Adrenal gland (tissue), 12 donors: ENCODE results near the gene ZBED1. TPM values are rescaled to one million over a fixed set of nuclear protein-coding genes. Genes with fewer than 3 reads are reported as not detected.

Experiments used
- DNase-seq, 7 donors: peaks; one replicate each; pipeline ENCODE4 v3.0.0-alpha.2; 2019 to 2020
- H3K27ac ChIP-seq, 5 donors: fragments of 200-600 bp; sonication (generic) in 4 of 5; 1 replicate in 3 of 5; 2 replicates in 2 of 5; pipeline versions ENCODE4 v1.5.1 to v1.8.0; 2016 to 2020; ENCODE audit warnings: mild to moderate bottlenecking in 1 of 5
- H3K27me3 ChIP-seq: fragments of 200-600 bp; 2 replicates; pipeline ENCODE4 v1.8.0; 2021
- H3K36me3 ChIP-seq, 2 donors: fragments of 200-600 bp; replicated peaks in 1 of 2; 1 replicate in 1 of 2; 2 replicates in 1 of 2; pipeline versions ENCODE4 v1.5.1 to v1.8.0; 2018 to 2022
- H3K4me1 ChIP-seq, 2 donors: fragments of 200-600 bp; replicated peaks in 1 of 2; 1 replicate in 1 of 2; 2 replicates in 1 of 2; pipeline versions ENCODE4 v1.5.1 to v1.8.0; 2018 to 2021
- H3K4me3 ChIP-seq, 4 donors: fragments of 200-600 bp; sonication (generic) in 3 of 4; one replicate each; pipeline ENCODE4 v1.5.1; 2016 to 2018
- H3K9me3 ChIP-seq, 3 donors: fragments of 200-600 bp; sonication (generic) in 1 of 3; replicated peaks in 1 of 3; 1 replicate in 2 of 3; 2 replicates in 1 of 3; pipeline versions ENCODE4 v1.5.1 to v1.8.0; 2016 to 2021
- POLR2A ChIP-seq, 2 donors: fragments of 450-650 bp; IDR thresholded peaks; one replicate each; pipeline ENCODE4 v1.6.1; 2017; ENCODE audit warnings: antibody characterized with exemption in 2 of 2, mild to moderate bottlenecking in 2 of 2, moderate library complexity in 1 of 2
- WGBS, 4 donors: extraction: QIAGEN DNeasy Blood & Tissue Kit in 2 of 4; methylation state at CpG; one replicate each; pipeline versions ENCODE4 v1.1.5 to v1.1.7; 2013 to 2017; 5-methylcytosine and 5-hydroxymethylcytosine counted together
- intact Hi-C, 2 donors: fragments of 100-400 bp; cut with DNase I; formaldehyde crosslinking; loops; one replicate each; pipeline versions ENCODE4 v1.14.1 to v1.15.0; 2022 to 2023
- polyA plus RNA-seq, 3 donors: library from polyadenylated mRNA; stranded (reverse); fragments of 200-250 nt in 2 of 3; fragments of 350-450 nt in 1 of 3; fragmentation: Illumina TruSeq in 1 of 3; extraction: RNeasy Lipid Tissue Mini Kit (QIAGEN cat#74804) in 1 of 3; gene quantifications; one replicate each; pipeline ENCODE4 v1.2.3, GENCODE V29; 2013 to 2014
- total RNA-seq, 9 donors: library from RNA; depleted of rRNA in 4 of 9; stranded (reverse); fragments of >200 nt in 4 of 9; fragments of 120-200 nt in 1 of 9; fragmentation: NEBNext Ultra II Directional in 1 of 9; extraction: Animal tissue kit (Norgen Biotek cat#: 25700) in 1 of 9; gene quantifications; one replicate each; pipeline versions ENCODE4 v1.1.0 to v1.2.4, GENCODE V29; 2013 to 2023
- TF ChIP-seq, protein P1 (sequence below), 6 experiments: fragments of 450-650 bp in 4 of 6; fragments of 200-600 bp in 2 of 6; sonication (generic) in 1 of 6; IDR thresholded peaks; 1 replicate in 5 of 6; 2 replicates in 1 of 6; pipeline versions ENCODE4 v1.5.1 to v1.8.0; 2016 to 2021; ENCODE audit warnings: antibody characterized with exemption in 6 of 6, mild to moderate bottlenecking in 2 of 6, moderate library complexity in 1 of 6
- donor health status: healthy with polysubstance abuse.
- donor health status: Bipolar disorder and iron deficiency.
- donor health status: DM: yes; HTN: yes; CAD: no.
- donor health status: DM: no; HTN: no; CAD: no.
- donor health status: DM: no; HTN: no; CAD: no.
- donor health status: DM: yes; HTN: yes; CAD: no.

ZBED1 gene
- total and polyA plus RNA-seq, 12 donors: 10.7 to 70.5 (median 45.6) TPM

GRCh38 chrX:2547736-2548135 is 47.0 kb upstream of the ZBED1 start:
- WGBS, 4 donors: 17 to 82% (median 46%) methylated on average over 1 to 4 of the region's 4 CpGs
- no peaks in the 10 kb centered on the region for H3K36me3 ChIP-seq
- TF ChIP-seq, protein P1, sequence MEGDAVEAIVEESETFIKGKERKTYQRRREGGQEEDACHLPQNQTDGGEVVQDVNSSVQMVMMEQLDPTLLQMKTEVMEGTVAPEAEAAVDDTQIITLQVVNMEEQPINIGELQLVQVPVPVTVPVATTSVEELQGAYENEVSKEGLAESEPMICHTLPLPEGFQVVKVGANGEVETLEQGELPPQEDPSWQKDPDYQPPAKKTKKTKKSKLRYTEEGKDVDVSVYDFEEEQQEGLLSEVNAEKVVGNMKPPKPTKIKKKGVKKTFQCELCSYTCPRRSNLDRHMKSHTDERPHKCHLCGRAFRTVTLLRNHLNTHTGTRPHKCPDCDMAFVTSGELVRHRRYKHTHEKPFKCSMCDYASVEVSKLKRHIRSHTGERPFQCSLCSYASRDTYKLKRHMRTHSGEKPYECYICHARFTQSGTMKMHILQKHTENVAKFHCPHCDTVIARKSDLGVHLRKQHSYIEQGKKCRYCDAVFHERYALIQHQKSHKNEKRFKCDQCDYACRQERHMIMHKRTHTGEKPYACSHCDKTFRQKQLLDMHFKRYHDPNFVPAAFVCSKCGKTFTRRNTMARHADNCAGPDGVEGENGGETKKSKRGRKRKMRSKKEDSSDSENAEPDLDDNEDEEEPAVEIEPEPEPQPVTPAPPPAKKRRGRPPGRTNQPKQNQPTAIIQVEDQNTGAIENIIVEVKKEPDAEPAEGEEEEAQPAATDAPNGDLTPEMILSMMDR (IDR thresholded peaks at IDR 0.05): no peak
- no peak for TF ChIP-seq POLR2A (IDR thresholded peaks at IDR 0.05)
- intact Hi-C loops: no loop called here
- H3K27me3 ChIP-seq: no peaks in the 10 kb centered on the region
- H3K27ac ChIP-seq: no peak overlapping the region
- H3K4me1 ChIP-seq: no peaks in the 10 kb centered on the region
- no peak overlapping the region for H3K4me3 ChIP-seq
- DNase-seq: no peak
- no peaks in the 10 kb centered on the region for H3K9me3 ChIP-seq

- Histone ChIP-seq H3K36me3 (no peaks in the 10 kb centered on the region), H3K4me1 (no peaks in the 10 kb centered on the region), H3K27ac (no peak overlapping the region), H3K4me3 (no peak overlapping the region), H3K27me3 (no peaks in the 10 kb centered on the region), H3K9me3 (no peaks in the 10 kb centered on the region)
- intact Hi-C loops: no loop called here
- DNase-seq: no peak
- 70 to 87% (median 78%) methylated on average over 1 of the region's 1 CpG for WGBS, 4 donors
- TF ChIP-seq, protein P1 (IDR thresholded peaks at IDR 0.05): no peak
- no peak for TF ChIP-seq POLR2A (IDR thresholded peaks at IDR 0.05)
These were observed 45.7 kb upstream of the ZBED1 start for GRCh38 chrX:2546496-2546895.

- DNase-seq: no peak
- Histone ChIP-seq H3K9me3 (no peaks in the 10 kb centered on the region), H3K27ac (no peak overlapping the region), H3K27me3 (no peaks in the 10 kb centered on the region), H3K36me3 (no peaks in the 10 kb centered on the region), H3K4me1 (no peaks in the 10 kb centered on the region), H3K4me3 (no peak overlapping the region)
- intact Hi-C loops: no loop called here
- no peak for TF ChIP-seq POLR2A (IDR thresholded peaks at IDR 0.05)
- TF ChIP-seq, protein P1 (IDR thresholded peaks at IDR 0.05): no peak
- WGBS, 4 donors: 8 to 26% (median 17%) methylated on average over 1 of the region's 1 CpG
These were observed 44.4 kb upstream of the ZBED1 start for GRCh38 chrX:2545144-2545543.

GRCh38 chrX:2542826-2543521 is 42.2 kb upstream of the ZBED1 start:
- Histone ChIP-seq H3K4me1 (no peaks in the 10 kb centered on the region), H3K36me3 (no peaks in the 10 kb centered on the region), H3K27me3 (no peaks in the 10 kb centered on the region), H3K4me3 (no peak overlapping the region), H3K9me3 (no peaks in the 10 kb centered on the region), H3K27ac (no peak overlapping the region)
- intact Hi-C loops: no loop called here
- TF ChIP-seq, protein P1 (IDR thresholded peaks at IDR 0.05): no peak
- no peak for TF ChIP-seq POLR2A (IDR thresholded peaks at IDR 0.05)
- no peak for DNase-seq
- WGBS, 4 donors: 77 to 79% (median 78%) methylated on average over 7 of the region's 7 CpGs
